Dedifferentiated amniotic fluid mesenchymal stem cell (primary cell): ENCODE data around the gene TMEM213.
A peak's percentile ranks its signal among the peaks of the same experiment; 100 is the strongest.

ENCODE experiments used
- DNase-seq: peaks from one replicate; pipeline ENCODE4 v3.0.0-alpha.2; 2016; ENCODE audit errors: extremely low spot score

Gene TMEM213

GRCh38 chr7:138842111-138842510 is 44.3 kb downstream of the TMEM213 start:
- DNase-seq, result no peak

DNA sequence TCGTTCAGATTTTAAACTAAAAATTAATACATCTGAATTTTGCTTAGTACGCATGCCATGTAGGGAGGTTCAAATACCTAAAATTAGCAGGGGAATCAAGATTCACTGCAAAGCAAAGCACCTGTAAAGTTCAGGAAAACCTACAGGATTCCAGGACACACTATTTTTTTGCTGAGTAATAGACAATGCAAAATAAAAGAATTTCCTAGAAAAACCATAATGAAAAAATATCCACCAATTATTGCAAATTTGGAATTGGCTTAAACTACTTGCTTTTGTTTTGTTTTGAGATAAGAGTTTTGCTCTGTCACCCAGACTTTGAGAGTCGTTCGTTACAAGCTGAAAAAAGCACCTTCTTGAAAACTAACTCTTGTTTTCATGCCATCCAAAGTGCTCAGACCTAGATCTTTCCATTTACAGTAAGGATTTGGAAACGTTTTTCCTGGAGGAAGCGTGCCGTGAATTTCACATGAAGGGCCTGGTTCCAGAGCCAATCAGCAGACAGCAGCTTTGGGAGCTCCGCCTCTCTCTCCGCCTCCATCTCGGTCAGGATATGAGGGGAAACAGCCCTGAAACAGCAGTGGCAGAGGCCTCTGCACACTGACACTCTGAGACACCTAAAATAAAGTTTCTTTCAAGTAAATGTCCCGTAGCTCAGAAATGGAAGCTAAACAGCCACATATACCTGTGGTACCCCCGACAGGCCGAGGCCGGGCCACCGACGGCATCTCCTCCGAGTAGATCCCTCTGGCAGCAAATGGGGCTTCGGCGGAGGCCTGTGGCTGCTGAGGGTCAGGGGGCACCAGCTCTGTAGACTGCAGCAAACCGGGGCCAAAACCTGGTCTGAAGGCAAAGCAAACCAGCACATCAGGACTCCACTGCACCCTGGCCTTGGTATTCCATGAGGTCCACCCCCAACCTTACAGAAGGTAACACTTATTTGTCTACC is 46.1 kb downstream of the TMEM213 start:
- no peak for DNase-seq

GRCh38 chr7:138845711-138846110 is 47.9 kb downstream of the TMEM213 start:
- DNase-seq, result no peak

GRCh38 chr7:138848056-138848980 is 50.5 kb downstream of the TMEM213 start:
- peak; percentile 64 for DNase-seq

DNA sequence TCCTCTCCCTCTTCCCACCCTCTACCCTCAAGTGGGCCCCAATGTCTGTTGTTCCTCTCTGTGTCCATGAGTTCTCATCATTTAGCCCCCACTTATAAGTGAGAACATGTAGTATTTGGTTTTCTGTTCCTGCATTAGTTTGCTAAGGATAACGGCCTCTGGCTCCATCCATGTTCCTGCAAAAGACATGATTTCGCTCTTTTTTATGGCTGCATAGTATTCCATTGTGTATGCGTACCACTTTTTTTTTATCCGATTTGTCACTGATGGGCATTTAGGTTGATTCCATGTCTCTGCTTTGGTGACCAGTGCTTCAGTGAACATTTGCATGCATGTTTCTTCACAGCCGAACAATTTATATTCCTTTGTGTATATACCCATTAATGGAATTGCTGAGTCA is 51.9 kb downstream of the TMEM213 start:
- no peak for DNase-seq

DNA sequence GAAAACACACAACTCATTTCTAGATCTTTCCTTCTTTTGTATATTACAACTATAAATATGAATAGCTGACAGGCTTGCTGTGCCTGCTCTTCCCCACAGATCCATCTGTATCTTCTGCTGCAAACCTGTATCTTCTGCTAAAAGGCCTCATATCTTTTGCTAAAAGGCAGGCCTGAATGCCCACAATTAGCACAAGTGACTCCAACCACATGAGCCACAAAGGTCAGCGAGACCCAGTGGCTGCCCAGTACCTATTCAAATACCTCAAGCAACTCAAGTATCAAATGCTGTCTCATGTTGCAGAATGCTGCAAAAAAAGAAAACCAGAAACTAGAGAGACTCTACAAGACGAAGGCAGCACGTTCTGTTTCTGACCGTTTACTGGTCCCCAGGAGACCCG is 54.7 kb downstream of the TMEM213 start:
- no peak for DNase-seq

- no peak for DNase-seq
These were observed 55.7 kb downstream of the TMEM213 start for GRCh38 chr7:138853448-138853847.

- no peak for DNase-seq
These were observed 56.4 kb downstream of the TMEM213 start for GRCh38 chr7:138854115-138854645.

DNA sequence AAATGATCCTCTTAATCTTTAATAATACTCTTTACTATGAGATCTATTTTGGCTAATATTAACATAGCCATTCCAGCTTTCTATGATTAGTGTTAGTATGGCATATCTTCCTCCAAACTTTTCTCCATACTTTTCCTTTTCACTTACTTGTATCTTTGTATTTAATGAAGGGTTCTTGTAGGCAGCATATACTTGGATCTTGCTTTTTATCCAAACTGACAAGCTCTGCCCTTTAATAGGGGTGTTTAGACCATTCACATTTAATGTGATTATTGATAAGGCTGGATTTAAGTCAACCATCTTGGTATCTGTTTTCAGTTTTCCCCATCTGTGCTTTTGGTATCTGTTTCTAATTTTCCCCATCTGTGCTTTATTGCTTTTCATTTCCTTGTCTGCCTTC is 59.9 kb downstream of the TMEM213 start:
- no peak for DNase-seq

- DNase-seq, result no peak
These were observed 63.3 kb downstream of the TMEM213 start for GRCh38 chr7:138861051-138861450.

DNA sequence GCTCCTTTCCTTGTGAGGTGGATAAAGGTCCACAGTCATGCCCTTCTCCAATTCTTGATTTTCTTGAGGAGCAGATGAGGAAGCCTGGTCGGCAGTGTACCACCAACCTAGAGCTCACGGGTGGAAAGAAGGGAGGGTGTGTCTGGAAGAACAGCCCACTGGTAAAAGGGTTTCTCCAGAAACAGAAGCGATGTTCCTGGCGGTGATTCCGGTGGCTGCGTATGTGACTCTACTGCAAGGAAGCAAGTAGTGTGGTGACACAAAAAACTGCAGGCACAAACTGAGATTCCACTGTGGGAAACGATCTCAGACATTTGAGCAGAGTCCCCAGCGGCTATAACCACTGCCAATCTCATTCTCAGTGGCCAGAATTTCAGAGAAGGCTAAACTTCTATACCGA is 66.1 kb downstream of the TMEM213 start:
- DNase-seq, result no peak

GRCh38 chr7:138864667-138865066 is 66.9 kb downstream of the TMEM213 start:
- peak; percentile 63 for DNase-seq

- DNase-seq, result no peak
These were observed 68.0 kb downstream of the TMEM213 start for GRCh38 chr7:138865843-138866242.

DNA sequence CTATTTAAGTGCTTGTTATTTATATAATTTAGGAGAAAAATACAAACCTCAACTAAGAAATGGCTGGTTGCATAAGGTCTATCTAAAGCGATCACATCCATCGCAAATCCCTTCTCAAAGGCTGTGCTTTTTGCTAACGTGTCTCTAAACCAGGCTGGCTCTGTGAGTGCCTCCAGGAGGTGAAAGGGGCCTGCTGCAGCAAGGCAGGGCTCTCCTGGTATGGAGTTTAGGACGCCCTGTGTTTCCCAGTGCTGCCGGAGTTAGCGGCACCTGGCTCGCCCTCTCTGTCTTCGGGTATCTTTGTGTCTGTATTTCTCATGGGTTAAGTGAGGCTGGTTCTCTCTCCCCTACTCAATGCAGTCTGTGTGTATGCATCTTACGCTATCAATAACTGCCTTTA is 68.6 kb downstream of the TMEM213 start:
- no peak for DNase-seq

DNA sequence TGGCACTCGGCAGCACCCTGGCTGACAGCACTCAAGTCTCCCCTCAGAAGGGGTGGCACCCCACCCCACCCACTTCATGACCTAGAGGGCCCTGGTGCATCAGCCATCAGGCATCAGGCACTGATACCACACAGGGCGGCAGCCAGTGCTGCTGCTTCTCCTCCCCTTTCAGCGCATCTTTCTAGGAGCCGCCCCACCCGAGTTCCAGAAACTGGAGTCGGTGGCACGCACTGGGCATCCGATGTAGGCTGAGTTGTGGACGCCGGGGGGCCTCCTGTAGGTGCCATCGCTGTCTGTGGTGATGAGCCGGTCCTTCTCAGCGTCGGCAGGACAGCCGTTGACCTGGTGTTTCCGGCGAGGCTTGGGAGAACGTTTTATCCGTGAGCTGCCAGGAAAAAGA is 70.0 kb downstream of the TMEM213 start:
- DNase-seq, result no peak

DNA sequence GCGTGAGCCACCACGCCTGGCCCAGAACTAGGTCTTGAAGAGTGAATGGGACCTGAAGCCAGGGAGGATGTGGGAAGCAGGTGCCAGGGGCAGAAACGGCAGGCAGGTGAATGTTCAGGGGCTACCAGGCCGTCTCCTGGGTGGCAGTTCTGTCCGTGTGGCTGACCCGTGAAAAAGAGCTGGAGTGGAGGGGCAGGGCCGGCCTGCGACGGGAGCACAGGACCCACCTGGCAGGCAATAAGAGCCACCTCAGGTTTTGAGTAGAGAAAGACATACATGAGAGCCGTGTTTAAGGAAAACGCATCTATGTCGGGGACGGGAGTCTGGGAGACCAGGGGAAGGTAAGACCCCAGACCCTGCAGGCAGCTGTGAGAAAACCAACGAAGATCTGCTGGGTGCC is 70.9 kb downstream of the TMEM213 start:
- no peak for DNase-seq

DNA sequence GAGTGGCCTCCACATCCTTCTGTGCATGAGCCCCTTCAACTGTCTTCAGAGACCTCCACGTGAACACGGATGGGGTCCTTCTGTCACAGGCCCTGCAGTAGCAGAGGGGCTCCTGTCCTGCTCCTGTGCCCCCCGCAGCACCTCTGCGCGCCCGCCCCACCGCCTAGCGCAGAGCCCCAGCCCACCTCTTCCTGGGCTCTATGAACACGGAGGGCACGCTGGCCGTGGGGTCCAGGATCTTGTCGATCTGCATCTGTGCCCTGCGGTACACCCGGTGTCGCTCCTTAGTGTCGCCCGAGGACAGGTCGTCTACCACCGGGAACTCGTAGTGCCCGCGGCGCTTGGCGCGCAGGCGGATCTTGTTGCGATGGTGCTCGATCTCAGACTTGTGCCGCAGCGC is 71.6 kb downstream of the TMEM213 start:
- no peak for DNase-seq

- no peak for DNase-seq
These were observed 73.4 kb downstream of the TMEM213 start for GRCh38 chr7:138871065-138871813.

DNA sequence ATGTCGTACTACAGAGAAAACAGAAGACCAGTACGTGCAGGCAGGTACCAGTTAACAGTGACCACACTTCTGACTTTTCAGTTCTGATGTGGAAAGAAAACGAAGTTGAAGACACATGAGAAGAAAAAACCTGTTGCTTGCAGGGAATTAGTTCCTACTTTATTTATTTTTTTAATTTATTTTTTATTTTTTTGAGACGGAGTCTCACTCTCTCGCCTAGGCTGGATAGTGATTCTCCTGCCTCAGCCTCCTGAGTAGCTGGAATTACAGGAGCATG is 74.0 kb downstream of the TMEM213 start:
- DNase-seq, result no peak

GRCh38 chr7:138872576-138872975 is 74.8 kb downstream of the TMEM213 start:
- DNase-seq, result no peak

- no peak for DNase-seq
These were observed 75.6 kb downstream of the TMEM213 start for GRCh38 chr7:138873220-138873892.
